Measurements from ENCODE around the gene HEXB.
"Not testable (repeated sequence)": the region's sequence is repeated elsewhere in the genome, so short reads cannot be mapped to it uniquely, and the experiment has no call there.

Gene HEXB

GRCh38 chr5:74659172-74659571, 25.9 kb upstream of the HEXB start:
- DNase-seq (ENCODE audit: low read depth in 2 of 2), result no peak

GRCh38 chr5:74660140-74660539, 24.9 kb upstream of the HEXB start:
- DNase-seq (ENCODE audit: low read depth in 2 of 2), result no peak

- no peak for DNase-seq (ENCODE audit: low read depth in 2 of 2)
Observed at GRCh38 chr5:74660873-74661272, 24.2 kb upstream of the HEXB start.

- DNase-seq (ENCODE audit: low read depth in 2 of 2), result no peak
Observed at GRCh38 chr5:74664551-74664950, 20.5 kb upstream of the HEXB start.

GRCh38 chr5:74665273-74665672, 19.8 kb upstream of the HEXB start:
- no peak for DNase-seq (ENCODE audit: low read depth in 2 of 2)

- no peak for DNase-seq (ENCODE audit: low read depth in 2 of 2)
Observed at GRCh38 chr5:74665816-74666215, 19.2 kb upstream of the HEXB start.

- DNase-seq (ENCODE audit: low read depth in 2 of 2), result no peak
Observed at GRCh38 chr5:74667396-74667795, 17.6 kb upstream of the HEXB start.

GRCh38 chr5:74669821-74670220, 15.2 kb upstream of the HEXB start:
- DNase-seq (ENCODE audit: low read depth in 2 of 2), result no peak

GRCh38 chr5:74670396-74671038, 14.5 kb upstream of the HEXB start:
- no peak for DNase-seq (ENCODE audit: low read depth in 2 of 2)

- DNase-seq (ENCODE audit: low read depth in 2 of 2), result no peak
Observed at GRCh38 chr5:74672215-74672877, 12.7 kb upstream of the HEXB start.

- peak in 1 of 2 experiments; percentile 24 for DNase-seq (ENCODE audit: low read depth in 2 of 2)
Observed at GRCh38 chr5:74673011-74673790, 11.8 kb upstream of the HEXB start.

GRCh38 chr5:74676466-74676865, 8.6 kb upstream of the HEXB start:
- DNase-seq (ENCODE audit: low read depth in 2 of 2), result not testable (repeated sequence)

GRCh38 chr5:74678123-74678522, 6.9 kb upstream of the HEXB start:
- not testable (repeated sequence) for DNase-seq (ENCODE audit: low read depth in 2 of 2)

GRCh38 chr5:74679300-74679699, 5.7 kb upstream of the HEXB start:
- DNase-seq (ENCODE audit: low read depth in 2 of 2), result not testable (repeated sequence)

GRCh38 chr5:74679966-74680365, 5.1 kb upstream of the HEXB start:
- DNase-seq (ENCODE audit: low read depth in 2 of 2), result no peak

- DNase-seq (ENCODE audit: low read depth in 2 of 2), result no peak
Observed at GRCh38 chr5:74685979-74686631, 1.1 kb downstream of the HEXB start.

GRCh38 chr5:74686962-74687751, 2.1 kb downstream of the HEXB start:
- no peak for DNase-seq (ENCODE audit: low read depth in 2 of 2)

- no peak for DNase-seq (ENCODE audit: low read depth in 2 of 2)
Observed at GRCh38 chr5:74693191-74693590, 8.2 kb downstream of the HEXB start.

- DNase-seq (ENCODE audit: low read depth in 2 of 2), result no peak
Observed at GRCh38 chr5:74717596-74717995, 32.6 kb downstream of the HEXB start.

GRCh38 chr5:74722271-74722670, 37.2 kb downstream of the HEXB start:
- no peak for DNase-seq (ENCODE audit: low read depth in 2 of 2)

- DNase-seq (ENCODE audit: low read depth in 2 of 2), result no peak
Observed at GRCh38 chr5:74725331-74725730, 40.3 kb downstream of the HEXB start.

- DNase-seq (ENCODE audit: low read depth in 2 of 2), result no peak
Observed at GRCh38 chr5:74736759-74737158, 51.7 kb downstream of the HEXB start.
